ENCODE measurements around the gene RNF111. TPM values are rescaled to one million over a fixed set of nuclear protein-coding genes. Genes with fewer than 3 reads are reported as not detected.
A peak's percentile ranks its signal among the peaks of the same experiment; 100 is the strongest.
"Not testable (repeated sequence)": the region's sequence is repeated elsewhere in the genome, so short reads cannot be mapped to it uniquely, and the experiment has no call there.

RNF111 gene
- total and polyA plus RNA-seq, 5 donors from 2014 or later: 17.2 to 58.2 (median 19.8) TPM

DNA sequence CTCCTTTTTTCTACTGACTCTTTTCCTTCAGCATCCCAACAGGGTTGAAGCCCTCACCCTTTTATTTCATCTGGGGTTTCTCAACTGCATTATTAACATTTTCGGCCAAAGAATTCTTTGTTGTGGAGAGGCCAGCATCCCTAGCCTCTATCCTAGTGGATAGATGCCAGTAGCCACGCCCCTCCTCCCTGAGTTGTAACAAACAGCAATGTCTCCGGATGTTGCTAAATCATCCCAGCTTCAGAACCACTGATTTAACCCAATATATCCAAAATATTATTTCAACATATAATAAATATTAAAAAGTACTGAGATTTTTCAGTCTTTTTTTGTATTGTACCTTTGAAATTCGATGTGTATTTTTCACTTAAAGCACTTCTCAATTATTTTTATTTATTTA, 2.0 kb upstream of the RNF111 start:
- peaks cover 35% of the 10 kb centered on the region for H3K4me1 ChIP-seq (ENCODE audit: control insufficient read depth, insufficient read depth, low read length, poor library complexity, severe bottlenecking)
- no peaks in the 10 kb centered on the region for H3K9me3 ChIP-seq (ENCODE audit: control insufficient read depth in 2 of 2, low read length in 2 of 2)
- peaks cover 4% of the 10 kb centered on the region for H3K36me3 Mint-ChIP-seq
- no peak overlapping the region for H3K4me3 ChIP-seq (ENCODE audit: low read depth, low read length)
- H3K4me1 Mint-ChIP-seq: peaks cover 25 to 55% (median 35%) of the 10 kb centered on the region in 4 donors
- H3K4me3 Mint-ChIP-seq: peak overlapping the region in 2 of 4 donors; percentile 11 to 68
- DNase-seq: no peak
- no peaks in the 10 kb centered on the region for H3K27me3 ChIP-seq (ENCODE audit: control insufficient read depth, insufficient read depth, low read length)
- peaks cover 4% of the 10 kb centered on the region for H3K27me3 Mint-ChIP-seq
- H3K36me3 ChIP-seq (ENCODE audit: control insufficient read depth, insufficient read depth, low read length): no peaks in the 10 kb centered on the region
- no peak for ATAC-seq (ENCODE audit: low read depth in 2 of 2)
- H3K27ac ChIP-seq (ENCODE audit: insufficient read depth, low read length, poor library complexity, severe bottlenecking): no peak overlapping the region
- H3K9me3 Mint-ChIP-seq: no peaks in the 10 kb centered on the region
- no peak overlapping the region for H3K27ac Mint-ChIP-seq

DNA sequence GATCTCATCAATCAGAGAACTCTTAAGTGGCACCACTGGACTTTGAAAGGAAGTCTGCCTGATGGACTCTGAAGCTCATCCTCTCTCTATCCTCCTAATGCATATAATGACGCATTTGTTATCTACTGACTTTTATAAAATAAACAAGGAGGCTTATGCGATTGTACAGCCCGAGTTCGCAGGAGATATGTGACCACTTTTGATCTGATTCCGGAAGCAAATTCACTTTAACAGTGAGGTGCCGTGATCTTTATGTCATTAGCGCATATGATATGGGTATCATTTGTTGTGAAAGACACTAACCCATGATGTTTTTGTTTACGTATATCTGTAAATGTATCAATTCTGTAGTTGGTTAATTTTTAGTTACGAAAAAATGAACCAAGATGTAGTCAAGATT, 427 bp upstream of the RNF111 start:
- Mint-ChIP-seq H3K4me3 (peak overlapping the region; percentile 94 to 99 (median 98)), H3K27me3 (peaks cover 4% of the 10 kb centered on the region), H3K36me3 (peaks cover 13% of the 10 kb centered on the region), H3K27ac (peak overlapping the region; percentile 94 to 97 (median 95)), H3K4me1 (peaks cover 23 to 55% (median 36%) of the 10 kb centered on the region in 4 donors), H3K9me3 (no peaks in the 10 kb centered on the region)
- DNase-seq: no peak
- Histone ChIP-seq H3K4me3 (ENCODE audit: low read depth, low read length) (peak overlapping the region; percentile 98), H3K36me3 (ENCODE audit: control insufficient read depth, insufficient read depth, low read length) (peaks cover 4% of the 10 kb centered on the region), H3K4me1 (ENCODE audit: control insufficient read depth, insufficient read depth, low read length, poor library complexity, severe bottlenecking) (peaks cover 24% of the 10 kb centered on the region), H3K9me3 (ENCODE audit: control insufficient read depth in 2 of 2, low read length in 2 of 2) (no peaks in the 10 kb centered on the region), H3K27ac (ENCODE audit: insufficient read depth, low read length, poor library complexity, severe bottlenecking) (peak overlapping the region; percentile 84), H3K27me3 (ENCODE audit: control insufficient read depth, insufficient read depth, low read length) (no peaks in the 10 kb centered on the region)
- peak in 1 of 2 donors; percentile 4 for ATAC-seq (ENCODE audit: low read depth in 2 of 2)

DNA sequence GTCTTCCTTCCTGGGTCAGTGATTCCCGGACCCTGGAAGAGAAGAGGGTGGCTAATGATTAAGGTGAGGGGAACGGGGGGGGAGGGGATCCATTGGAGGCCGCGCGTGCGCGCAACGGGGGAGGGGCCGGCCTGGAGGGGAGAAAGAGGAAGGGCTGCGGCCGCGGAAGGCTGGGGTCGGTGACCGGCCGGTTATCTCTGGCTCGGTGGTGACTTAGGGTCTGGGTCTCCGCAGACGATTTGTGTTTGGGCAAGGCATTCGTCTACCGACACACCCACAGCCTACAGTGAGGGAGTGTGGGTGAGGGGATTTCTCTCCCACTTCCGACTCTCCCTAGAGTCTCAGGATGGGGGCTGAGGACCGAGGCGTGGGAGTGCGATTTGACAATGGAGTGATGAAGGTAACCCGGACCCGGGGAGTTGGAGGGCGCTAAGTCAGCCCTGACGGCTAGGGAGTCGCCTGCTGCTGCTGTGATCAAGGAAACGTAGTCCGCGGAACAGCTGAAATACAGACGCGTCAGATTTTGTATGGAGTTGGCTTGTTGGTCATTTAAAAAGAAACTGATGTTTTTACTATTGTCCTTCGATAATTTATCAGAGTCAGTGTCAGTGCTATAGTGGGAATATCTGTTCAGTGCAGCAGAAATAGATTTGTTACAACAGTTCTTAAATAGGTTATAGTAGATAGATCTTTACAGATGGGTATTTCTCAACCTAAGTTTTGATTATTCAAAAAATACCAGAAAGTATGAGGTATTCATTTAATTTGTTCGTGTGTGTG, 733 bp downstream of the RNF111 start:
- Mint-ChIP-seq H3K27ac (peak overlapping the region; percentile 94 to 97 (median 95)), H3K4me3 (peak overlapping the region; percentile 94 to 99 (median 98)), H3K4me1 (peaks cover 26 to 52% (median 34%) of the 10 kb centered on the region in 4 donors), H3K27me3 (peaks cover 4% of the 10 kb centered on the region), H3K9me3 (no peaks in the 10 kb centered on the region), H3K36me3 (peaks cover 13% of the 10 kb centered on the region)
- peaks cover 24% of the 10 kb centered on the region for H3K4me1 ChIP-seq (ENCODE audit: control insufficient read depth, insufficient read depth, low read length, poor library complexity, severe bottlenecking)
- peak overlapping the region; percentile 84 for H3K27ac ChIP-seq (ENCODE audit: insufficient read depth, low read length, poor library complexity, severe bottlenecking)
- H3K9me3 ChIP-seq (ENCODE audit: control insufficient read depth in 2 of 2, low read length in 2 of 2): no peaks in the 10 kb centered on the region
- ATAC-seq (ENCODE audit: low read depth in 2 of 2): peak; percentile 40 to 41
- no peaks in the 10 kb centered on the region for H3K27me3 ChIP-seq (ENCODE audit: control insufficient read depth, insufficient read depth, low read length)
- H3K36me3 ChIP-seq (ENCODE audit: control insufficient read depth, insufficient read depth, low read length): peaks cover 11% of the 10 kb centered on the region
- H3K4me3 ChIP-seq (ENCODE audit: low read depth, low read length): peak overlapping the region; percentile 98
- DNase-seq: peak; percentile 43 to 55 (median 52)

DNA sequence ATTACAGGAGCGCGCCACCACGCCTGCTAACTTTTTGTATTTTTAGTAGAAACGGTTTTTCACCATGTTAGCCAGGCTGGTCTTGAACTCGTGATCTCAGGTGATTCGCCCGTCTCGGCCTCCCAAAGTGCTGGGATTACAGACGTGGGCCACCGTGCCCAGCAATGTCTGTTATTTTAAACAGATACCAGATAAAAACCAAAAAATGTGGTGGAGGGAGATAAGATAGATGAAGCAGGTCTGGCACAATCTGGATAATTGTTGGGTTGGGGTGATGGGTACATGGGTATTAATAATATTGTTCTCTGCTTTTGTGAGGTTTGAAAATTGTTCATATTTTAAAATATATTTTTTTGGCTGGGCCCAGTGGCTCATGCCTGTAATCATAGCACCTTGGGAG, 4.7 kb downstream of the RNF111 start:
- Mint-ChIP-seq H3K9me3 (no peaks in the 10 kb centered on the region), H3K4me3 (peak overlapping the region in 1 of 4 donors; percentile 26), H3K4me1 (peaks cover 29 to 63% (median 38%) of the 10 kb centered on the region in 4 donors), H3K27me3 (peaks cover 4% of the 10 kb centered on the region), H3K27ac (no peak overlapping the region), H3K36me3 (peaks cover 24% of the 10 kb centered on the region)
- H3K4me1 ChIP-seq (ENCODE audit: control insufficient read depth, insufficient read depth, low read length, poor library complexity, severe bottlenecking): peaks cover 28% of the 10 kb centered on the region
- ATAC-seq (ENCODE audit: low read depth in 2 of 2) (no peak), DNase-seq (no peak)
- no peaks in the 10 kb centered on the region for H3K27me3 ChIP-seq (ENCODE audit: control insufficient read depth, insufficient read depth, low read length)
- H3K27ac ChIP-seq (ENCODE audit: insufficient read depth, low read length, poor library complexity, severe bottlenecking): no peak overlapping the region
- H3K9me3 ChIP-seq (ENCODE audit: control insufficient read depth in 2 of 2, low read length in 2 of 2): no peaks in the 10 kb centered on the region
- H3K4me3 ChIP-seq (ENCODE audit: low read depth, low read length): no peak overlapping the region
- H3K36me3 ChIP-seq (ENCODE audit: control insufficient read depth, insufficient read depth, low read length): peaks cover 14% of the 10 kb centered on the region

DNA sequence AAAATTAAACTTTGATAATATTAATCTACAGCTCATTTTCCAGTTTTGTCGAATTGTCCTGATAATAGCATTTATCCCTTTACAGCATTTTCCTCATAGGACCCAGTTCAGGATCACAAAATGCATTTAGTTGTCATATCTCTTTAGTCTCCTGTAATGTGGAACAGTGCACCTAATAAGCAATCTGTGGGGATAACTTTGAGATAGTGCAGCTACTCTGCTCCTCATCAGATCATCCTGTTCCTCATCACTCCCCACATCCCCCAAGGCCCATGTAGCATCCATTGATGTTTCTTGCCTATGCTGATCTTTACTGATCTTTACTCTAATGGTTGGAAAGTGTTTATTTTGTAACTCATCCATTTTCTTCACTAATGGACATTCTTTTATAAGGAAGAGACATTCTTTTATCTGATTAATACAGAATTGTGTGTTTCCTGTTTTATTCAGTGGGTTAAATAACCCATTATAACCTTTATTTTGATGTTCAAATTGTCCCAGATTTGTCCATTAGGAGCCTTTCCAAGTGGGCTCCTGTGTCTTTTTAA, 7.5 kb downstream of the RNF111 start:
- H3K36me3 Mint-ChIP-seq: peaks cover 23% of the 10 kb centered on the region
- Histone ChIP-seq H3K4me3 (ENCODE audit: low read depth, low read length) (no peak overlapping the region), H3K36me3 (ENCODE audit: control insufficient read depth, insufficient read depth, low read length) (peaks cover 14% of the 10 kb centered on the region), H3K27me3 (ENCODE audit: control insufficient read depth, insufficient read depth, low read length) (no peaks in the 10 kb centered on the region), H3K4me1 (ENCODE audit: control insufficient read depth, insufficient read depth, low read length, poor library complexity, severe bottlenecking) (peaks cover 17% of the 10 kb centered on the region), H3K27ac (ENCODE audit: insufficient read depth, low read length, poor library complexity, severe bottlenecking) (no peak overlapping the region), H3K9me3 (ENCODE audit: control insufficient read depth in 2 of 2, low read length in 2 of 2) (no peaks in the 10 kb centered on the region)
- H3K27ac Mint-ChIP-seq: peak overlapping the region in 1 of 3 donors; percentile 52
- DNase-seq (no peak), ATAC-seq (ENCODE audit: low read depth in 2 of 2) (no peak)
- peak overlapping the region in 2 of 4 donors; percentile 4 to 42 for H3K4me3 Mint-ChIP-seq
- no peaks in the 10 kb centered on the region for H3K9me3 Mint-ChIP-seq
- no peaks in the 10 kb centered on the region for H3K27me3 Mint-ChIP-seq
- H3K4me1 Mint-ChIP-seq: peaks cover 21 to 64% (median 34%) of the 10 kb centered on the region in 4 donors

DNA sequence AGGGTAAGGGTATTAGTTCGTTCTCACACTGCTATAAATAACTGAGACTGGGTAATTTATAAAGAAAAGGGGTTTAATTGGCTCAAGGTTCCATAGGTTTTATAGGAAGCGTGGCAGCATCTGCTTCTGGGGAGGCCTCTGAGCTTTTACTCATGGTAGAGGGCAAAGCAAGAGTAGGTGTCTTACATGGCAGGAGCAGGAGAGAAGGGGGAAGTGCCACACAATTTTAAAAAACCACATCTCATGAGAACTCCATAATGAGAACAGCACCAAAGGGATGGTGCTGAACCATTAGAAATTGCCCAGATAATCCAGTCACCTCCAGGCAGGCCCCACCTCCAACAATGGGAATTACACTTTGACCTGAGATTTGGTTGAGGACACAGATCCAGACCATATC, 12.2 kb downstream of the RNF111 start:
- peaks cover 18% of the 10 kb centered on the region for H3K36me3 Mint-ChIP-seq
- H3K36me3 ChIP-seq (ENCODE audit: control insufficient read depth, insufficient read depth, low read length): peaks cover 15% of the 10 kb centered on the region
- H3K27me3 ChIP-seq (ENCODE audit: control insufficient read depth, insufficient read depth, low read length): no peaks in the 10 kb centered on the region
- H3K27me3 Mint-ChIP-seq: no peaks in the 10 kb centered on the region
- peak overlapping the region in 1 of 3 donors; percentile 20 for H3K27ac Mint-ChIP-seq
- H3K4me3 ChIP-seq (ENCODE audit: low read depth, low read length): no peak overlapping the region
- peaks cover 11% of the 10 kb centered on the region for H3K4me1 ChIP-seq (ENCODE audit: control insufficient read depth, insufficient read depth, low read length, poor library complexity, severe bottlenecking)
- no peaks in the 10 kb centered on the region for H3K9me3 Mint-ChIP-seq
- H3K9me3 ChIP-seq (ENCODE audit: control insufficient read depth in 2 of 2, low read length in 2 of 2): no peaks in the 10 kb centered on the region
- H3K4me1 Mint-ChIP-seq: peaks cover 38 to 65% (median 43%) of the 10 kb centered on the region in 4 donors
- no peak overlapping the region for H3K27ac ChIP-seq (ENCODE audit: insufficient read depth, low read length, poor library complexity, severe bottlenecking)
- DNase-seq (no peak), ATAC-seq (ENCODE audit: low read depth in 2 of 2) (no peak)
- peak overlapping the region in 1 of 4 donors; percentile 7 for H3K4me3 Mint-ChIP-seq

DNA sequence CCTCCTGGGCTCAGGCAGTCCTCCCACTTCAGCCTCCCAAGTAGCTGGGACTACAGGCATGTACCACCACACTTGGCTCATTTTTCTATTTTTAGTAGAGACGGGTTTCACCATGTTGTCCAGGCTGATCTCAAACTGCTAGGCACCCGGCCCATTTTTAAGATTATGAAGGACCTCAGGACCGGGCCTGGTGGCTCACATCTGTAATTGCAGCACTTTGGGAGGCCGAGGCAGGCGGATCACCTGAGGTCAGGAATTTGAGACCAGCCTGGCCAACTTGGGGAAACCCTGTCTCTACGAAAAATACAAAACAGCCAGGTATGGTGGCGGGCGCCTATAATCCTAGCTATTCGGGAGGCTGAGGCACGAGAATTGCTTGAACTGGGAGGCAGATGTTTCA, 12.8 kb downstream of the RNF111 start:
- H3K9me3 ChIP-seq (ENCODE audit: control insufficient read depth in 2 of 2, low read length in 2 of 2); H3K27ac ChIP-seq (ENCODE audit: insufficient read depth, low read length, poor library complexity, severe bottlenecking); ATAC-seq (ENCODE audit: low read depth in 2 of 2); H3K4me3 Mint-ChIP-seq; H3K4me1 ChIP-seq (ENCODE audit: control insufficient read depth, insufficient read depth, low read length, poor library complexity, severe bottlenecking); H3K27me3 ChIP-seq (ENCODE audit: control insufficient read depth, insufficient read depth, low read length); H3K27me3 Mint-ChIP-seq; H3K4me3 ChIP-seq (ENCODE audit: low read depth, low read length); H3K9me3 Mint-ChIP-seq; DNase-seq: not testable (repeated sequence)
- H3K27ac Mint-ChIP-seq: peak overlapping the region in 1 of 3 donors; percentile 50
- peaks cover 16% of the 10 kb centered on the region for H3K36me3 Mint-ChIP-seq
- peaks cover 36 to 62% (median 41%) of the 10 kb centered on the region in 4 donors for H3K4me1 Mint-ChIP-seq
- H3K36me3 ChIP-seq (ENCODE audit: control insufficient read depth, insufficient read depth, low read length): peaks cover 20% of the 10 kb centered on the region

All from CD4-positive, CD25-positive, alpha-beta regulatory T cell (primary cell).